NCI-H1694 treated with DMSO at 0.1 percent for 48 hours (cell line): ENCODE measurements around the gene LARP4.
"Not testable (repeated sequence)": the region's sequence is repeated elsewhere in the genome, so short reads cannot be mapped to it uniquely, and the experiment has no call there.

ENCODE experiments used
- DNase-seq: peaks from one replicate; lab custom pipeline; 2025; lab: John Stamatoyannopoulos, UW

Gene LARP4

DNA sequence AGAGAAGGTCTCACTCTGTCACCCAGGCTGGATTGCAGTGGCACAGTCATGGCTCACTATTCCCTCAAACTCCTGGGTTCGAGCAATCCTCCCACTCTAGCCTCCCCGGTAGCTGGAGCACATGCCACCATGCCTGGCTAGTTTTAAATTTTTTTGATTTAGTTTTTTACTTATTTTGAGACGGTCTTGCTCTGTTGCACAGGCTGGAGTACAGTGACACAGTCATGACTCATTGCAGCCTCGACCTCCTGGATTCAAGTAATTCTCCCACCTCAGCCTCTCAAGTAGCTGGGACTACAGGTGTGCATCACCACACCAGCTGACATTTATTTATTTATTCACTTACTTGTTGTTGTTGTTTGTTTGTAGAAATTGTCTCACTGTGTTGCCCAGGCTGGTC is 81.9 kb downstream of the LARP4 start:
- DNase-seq, result no peak

DNA sequence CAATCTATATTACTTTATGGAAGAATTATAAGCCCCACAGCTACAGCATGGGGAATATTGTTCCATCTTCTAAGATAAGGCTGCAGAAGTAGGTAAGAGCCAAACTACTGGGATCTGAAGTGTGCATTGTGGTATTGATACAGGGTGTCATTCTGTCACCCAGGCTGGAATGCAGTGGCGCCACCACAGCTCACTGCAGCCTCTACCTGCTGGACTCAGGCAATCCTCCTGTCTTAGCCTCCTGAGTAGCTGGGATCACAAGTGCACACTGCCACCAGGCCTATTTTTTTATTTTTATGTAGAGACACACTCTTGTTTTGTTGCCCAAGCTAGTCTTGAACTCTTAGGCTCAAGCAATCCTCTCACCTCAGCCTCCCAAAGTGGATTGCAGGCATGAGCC is 82.8 kb downstream of the LARP4 start:
- DNase-seq, result no peak

DNA sequence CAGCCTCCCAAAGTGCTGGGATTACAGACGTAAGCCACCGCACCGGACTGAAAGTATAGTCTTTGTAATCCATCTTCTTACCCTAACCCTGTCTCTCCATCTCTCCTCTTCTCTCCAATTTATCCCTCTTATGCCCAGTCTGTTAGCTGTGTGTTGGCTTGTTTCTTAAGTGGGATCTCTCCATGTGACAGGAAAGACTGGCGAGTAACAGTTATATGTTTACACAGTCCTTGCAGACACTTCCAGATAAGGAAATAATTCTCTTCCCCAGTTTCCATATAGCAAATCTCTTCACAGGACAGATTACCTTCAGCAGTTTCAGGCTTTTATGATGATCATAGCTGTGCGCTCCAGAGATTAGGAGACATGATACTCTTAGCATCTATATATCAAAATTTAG is 88.1 kb downstream of the LARP4 start:
- no peak for DNase-seq

DNA sequence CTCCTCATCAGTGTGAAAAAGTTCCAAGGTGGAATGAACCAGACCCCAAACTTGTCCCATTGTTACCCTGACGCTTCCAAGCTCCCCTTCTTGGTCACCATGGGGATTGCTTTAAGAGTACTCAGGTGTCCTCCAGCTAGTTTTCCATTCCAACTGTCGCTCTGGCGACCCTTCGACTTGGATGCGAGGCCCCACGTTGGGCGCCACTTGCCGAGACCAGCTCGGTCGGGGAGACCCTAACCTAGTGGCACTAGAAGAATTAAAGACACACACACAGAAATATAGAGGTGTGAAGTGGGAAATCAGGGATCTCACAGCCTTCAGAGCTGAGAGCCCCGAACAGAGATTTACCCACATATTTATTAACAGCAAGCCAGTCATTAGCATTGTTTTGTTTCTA is 97.4 kb downstream of the LARP4 start:
- DNase-seq, result not testable (repeated sequence)

DNA sequence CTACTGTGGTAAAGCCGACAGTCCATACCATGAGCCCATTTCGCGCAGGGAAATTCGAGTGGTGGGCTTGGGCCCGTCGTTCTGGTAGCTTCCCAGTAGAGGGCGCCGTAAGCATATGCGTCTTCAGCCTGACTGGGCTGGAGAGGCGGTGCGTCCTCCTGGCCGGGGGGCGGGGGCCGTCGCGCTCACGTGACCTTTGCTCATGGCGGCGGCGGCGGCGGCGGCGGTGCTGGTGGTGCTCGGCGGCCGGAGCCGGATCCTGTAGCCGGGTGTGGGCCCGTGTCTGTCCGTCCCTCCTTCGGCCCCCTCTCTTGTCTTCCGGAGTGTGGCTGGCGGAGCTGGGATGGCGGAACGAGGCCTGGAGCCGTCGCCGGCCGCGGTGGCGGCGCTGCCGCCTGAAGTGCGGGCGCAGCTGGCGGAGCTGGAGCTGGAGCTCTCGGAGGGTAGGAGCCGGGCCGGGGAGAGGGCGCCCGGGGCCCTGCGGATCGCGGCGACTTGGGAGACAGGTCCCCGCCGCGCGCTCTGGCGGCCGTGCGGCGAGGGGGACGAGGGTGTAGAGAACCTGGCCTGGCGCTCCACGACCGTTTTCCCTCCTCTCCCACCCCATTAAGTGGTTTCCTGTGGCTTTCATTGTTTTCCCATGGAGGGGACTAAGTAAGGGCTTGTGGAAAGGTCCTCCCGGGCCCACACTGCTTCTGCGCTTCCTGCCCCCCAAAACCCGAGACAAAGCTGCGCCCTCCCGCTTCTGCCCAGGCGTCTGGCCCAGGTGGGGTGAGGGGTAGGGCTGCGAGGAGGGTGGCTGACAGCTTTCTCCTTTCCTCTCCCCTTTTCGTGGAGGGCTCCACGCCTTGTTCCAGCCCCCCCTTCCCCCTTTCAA is 104.4 kb downstream of the LARP4 start, which contains the start of gene DIP2B:
DIP2B (plus strand) TSS at position 188 of the 877 bp plus-strand sequence; CDS start at position 344, 156 bp downstream.
- peak; percentile 75 for DNase-seq

DNA sequence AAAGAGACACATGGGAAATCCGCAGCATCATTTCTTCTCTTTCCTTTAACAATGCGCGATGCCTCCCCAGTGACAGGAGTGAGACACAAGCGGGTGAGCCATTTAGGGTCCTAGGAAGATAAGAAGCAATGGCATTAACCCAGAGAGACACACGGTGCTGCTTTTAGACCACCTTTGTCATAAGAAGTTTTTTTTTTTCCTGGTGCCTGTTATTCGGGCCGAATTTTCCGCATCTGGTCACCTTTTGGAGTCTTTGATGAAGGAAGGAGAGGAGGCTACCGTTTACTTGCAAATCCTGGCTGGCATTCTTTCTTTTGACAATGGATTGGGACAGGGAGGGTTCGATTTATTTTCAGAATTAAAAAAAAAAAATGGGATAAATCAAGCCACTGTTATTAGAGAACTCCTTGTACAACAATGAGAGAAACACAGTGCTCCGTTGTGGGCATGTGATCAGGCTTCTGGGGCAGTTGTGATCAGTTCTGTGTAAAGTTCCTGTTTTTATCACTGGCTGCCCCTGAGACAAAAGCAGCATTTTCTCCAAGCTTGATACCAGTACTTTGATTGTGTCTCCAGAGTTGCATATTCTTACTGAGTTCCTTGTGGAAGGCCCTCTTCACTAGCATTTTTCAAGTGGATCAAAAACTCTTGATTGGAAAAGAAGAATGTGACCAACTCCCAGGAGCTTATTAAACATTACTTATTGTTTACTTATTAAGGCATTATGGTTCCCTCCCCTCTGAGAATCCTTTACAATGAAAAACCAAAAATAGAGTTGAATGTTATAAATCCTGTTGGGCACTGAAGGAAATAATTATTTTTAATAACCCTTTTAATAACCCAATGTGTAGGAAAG is 105.2 kb downstream of the LARP4 start:
- no peak for DNase-seq

DNA sequence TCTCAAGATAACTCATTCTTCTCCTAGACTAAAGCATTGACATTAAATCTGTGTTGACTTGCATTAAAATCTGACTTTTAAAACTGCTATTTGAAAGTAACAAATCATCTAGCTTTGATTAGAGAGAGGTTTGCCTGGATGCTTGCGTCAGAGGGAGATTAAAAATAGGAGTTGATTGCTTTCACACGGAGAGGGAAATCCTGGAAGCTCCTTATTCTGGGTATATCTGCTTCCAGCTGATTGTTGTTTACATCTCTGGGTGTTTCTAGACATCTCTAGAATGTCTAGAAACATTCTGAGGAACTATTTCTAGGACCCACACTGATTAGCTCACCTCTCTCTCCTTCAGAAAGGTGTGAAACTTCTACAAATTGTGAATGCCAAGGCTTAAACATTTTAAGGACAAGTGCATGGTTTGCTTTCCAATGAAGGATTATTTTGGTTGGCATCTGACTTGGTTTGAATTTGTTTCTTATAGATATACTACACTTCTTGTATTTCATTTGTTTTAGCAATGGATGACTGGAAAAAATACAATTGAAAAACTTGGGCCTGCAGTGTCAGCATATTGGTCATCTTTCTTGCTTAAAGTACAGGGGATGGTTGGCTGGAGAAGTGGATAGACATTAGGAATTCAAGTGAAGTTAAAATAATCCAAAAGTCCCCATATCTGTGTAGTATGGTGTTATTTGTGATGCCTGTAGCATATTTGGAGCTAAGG is 106.2 kb downstream of the LARP4 start:
- DNase-seq, result no peak

DNA sequence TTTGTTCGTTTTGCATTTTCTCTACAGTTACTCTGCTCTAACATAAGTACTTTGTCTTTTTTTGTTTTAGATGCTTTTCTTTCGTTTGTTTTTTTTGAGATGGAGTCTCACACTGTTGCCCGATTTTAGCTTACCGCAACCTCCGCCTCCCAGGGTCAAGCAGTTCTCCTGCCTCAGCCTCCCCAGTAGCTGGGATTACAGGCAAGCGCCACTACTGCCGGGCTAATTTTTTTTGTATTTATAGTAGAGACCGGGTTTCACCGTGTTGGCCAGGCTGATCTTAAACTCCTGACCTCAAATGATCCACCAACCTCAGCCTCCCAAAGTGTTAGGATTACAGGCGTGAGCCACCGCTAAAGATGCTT is 106.8 kb downstream of the LARP4 start:
- DNase-seq, result no peak

DNA sequence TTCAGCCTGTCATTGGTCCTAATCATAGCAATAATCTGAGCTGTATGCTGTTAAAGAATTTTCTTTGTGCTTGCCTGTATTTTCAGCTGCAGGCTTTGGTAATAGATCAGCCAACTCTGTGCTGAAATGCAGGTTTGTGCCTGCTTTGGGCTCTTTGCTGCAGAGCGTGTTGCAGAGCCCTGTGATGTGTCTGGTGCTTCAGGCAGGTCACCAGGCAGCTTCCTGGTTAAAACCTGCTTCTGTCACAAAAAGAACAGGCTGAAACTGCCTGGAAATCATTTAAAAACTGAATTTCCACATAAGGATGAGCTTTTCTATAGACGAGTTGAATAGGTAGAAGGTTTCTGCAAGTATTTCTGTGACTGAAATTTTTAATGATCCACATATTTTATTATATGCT is 107.2 kb downstream of the LARP4 start:
- DNase-seq, result no peak

DNA sequence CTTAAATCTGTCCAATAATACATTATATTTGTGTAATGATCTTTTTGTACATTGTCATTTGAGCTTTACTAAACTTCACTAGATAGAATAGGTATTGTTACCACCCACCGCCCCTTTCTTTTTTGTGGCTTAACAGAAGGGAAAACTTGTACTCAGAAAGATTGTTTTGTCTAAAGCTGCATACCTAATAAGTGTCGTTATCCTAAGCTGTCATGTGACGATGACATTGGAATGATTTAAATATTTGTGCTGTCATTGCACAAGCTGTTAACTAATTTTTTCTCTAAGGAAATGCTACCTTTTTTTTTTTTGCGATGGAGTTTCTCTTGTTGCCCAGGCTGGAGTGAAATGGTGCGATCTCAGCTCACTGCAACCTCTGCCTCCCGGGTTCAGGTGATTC is 107.7 kb downstream of the LARP4 start:
- no peak for DNase-seq

DNA sequence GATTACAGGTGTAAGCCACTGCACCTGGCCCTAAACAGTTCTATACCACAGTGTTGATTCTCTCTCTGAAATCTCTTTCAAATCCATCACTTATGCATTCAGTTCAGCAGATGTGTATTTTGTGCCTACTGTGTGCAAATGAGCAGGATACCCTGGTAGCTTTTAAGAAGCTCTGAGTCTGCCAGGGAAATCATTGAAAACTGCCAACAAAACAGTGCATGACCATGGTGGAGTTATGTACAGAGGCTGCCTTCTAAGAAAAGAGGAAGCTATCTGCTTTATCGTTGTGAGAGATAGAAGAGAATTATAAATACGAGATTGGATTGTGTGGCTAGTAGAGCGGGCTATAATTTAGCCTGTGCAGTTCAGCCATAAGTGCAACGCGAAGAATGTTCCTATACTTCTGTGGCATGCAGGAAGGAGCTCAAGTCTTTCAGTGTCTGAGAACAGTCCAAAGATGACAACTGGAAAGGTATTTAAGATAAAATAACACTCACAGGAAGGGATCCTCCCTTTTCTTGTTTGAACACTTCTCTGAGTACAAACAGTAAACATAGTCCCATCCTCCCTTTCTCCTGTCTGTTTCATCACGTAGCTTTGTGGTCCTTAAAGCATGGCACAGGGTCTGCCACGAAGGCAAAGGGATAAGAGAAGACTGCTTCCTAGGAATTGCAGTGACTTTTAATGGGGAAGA is 108.4 kb downstream of the LARP4 start:
- DNase-seq, result no peak

DNA sequence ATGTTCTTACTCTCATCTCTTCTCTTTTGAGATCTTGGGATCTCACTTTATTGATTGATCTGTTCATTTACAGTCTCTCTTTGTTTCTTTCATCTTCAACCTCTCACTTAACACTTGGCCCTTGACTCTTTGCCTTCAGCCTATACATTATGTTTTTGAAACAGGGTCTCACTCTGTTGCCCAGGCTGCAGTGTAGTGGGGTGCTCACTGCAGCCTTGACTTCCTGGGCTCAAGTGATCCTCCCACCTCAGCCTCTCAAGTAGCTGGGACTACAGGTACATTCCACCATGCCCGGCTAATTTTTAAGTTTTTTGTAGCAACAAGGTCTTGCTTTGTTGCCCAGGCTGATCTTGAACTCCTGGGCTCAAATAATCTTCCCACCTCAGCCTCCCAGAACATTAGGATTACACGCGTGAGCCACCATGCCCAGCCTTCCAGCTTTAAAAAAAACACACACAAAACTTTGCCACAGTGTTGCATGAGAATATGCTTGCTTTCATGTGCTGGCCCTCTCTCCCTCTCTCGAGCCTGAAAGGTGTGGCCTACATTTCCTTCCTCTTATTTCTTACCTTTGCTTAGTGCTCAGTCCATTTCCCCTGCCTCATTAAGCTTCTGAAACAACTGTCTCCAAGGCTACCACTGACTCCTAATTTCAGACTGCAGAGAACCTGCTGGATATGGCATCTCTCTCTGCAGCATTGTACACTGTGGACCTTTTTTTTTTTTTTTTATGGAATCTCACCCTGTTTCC is 114.0 kb downstream of the LARP4 start:
- DNase-seq, result no peak

DNA sequence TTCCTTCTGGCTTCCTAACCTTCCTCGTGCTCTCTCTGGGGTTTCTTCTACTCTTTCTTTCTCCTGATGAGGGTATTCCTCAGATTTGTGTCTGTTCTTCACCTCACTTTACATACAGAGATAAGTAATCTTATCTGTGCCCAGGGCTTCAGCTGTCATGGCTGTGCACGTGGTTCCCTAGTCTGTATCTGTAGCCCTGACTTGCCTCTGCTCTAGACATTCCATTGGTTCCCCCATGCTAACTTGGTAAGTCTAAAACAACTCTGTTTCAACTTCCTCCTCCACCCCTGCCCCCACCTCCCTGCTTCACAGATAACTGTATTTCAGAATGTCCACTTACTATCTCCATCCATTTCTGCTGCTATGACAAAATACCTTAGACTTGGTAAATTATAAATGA is 114.9 kb downstream of the LARP4 start:
- DNase-seq, result no peak

DNA sequence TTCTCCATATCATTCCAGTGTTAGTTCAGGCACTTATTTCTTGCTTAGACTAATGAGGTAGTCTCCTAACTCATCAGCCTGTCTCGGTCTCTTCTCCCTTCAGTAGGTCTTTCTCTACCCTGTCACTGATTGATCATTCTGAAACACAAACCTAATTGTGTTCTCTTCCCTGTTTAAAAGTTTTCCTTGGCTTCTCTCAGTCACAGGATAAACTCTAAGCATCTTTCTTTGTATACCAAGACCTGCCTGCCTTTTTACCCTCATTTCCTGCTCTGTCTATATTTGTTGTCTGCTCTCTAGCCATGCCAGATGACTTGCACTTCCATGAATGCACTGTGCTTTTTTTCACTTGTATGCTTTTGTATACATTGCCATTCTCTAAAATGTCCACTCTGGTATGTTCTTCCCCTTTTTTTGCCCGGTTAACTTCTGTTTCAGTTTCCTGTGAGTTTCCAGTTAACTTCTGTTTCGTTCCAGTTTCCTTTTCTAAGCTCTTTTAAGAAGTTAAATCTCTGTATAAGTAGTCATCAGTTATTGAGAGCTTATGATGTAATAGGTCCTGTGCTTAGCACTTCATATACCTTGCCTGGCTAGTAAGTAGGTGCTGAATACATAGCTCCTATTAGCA is 116.8 kb downstream of the LARP4 start:
- DNase-seq, result no peak

DNA sequence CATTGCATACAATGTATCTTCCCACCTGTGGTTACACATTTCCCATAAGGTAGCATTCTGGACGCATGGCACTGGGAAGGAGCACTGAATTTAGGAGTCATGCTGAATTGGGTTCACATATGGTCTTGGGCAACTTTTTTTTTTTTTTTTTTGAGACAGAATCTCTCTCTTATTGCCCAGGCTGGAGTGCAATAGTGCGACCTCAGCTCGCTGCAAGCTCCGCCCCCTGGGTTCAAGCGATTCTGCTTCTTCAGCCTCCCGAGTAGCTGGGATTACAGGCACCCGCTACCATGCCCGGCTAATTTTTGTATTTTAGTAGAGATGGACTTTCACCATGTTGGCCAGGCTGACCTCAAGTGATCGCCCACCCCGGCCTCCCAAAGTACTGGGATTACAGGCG is 117.4 kb downstream of the LARP4 start:
- no peak for DNase-seq

DNA sequence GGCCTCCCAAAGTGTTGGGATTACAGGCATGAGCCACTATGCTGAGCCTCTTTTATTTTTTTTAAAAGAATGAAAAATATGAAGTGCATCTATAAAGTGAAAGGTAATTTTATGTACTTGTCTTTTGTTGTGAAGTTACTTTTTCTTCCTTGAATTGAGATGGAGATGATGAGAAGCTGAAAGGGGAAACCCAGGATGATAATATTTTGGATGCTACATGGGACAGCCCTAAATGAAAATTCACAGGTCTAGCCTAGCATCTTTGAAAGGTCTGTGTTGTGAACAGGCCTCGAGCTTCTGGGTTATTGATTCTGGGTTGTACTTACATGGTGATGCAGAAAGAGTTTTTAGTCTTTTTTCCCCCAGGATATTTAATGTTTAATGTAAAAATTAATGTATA is 118.7 kb downstream of the LARP4 start:
- no peak for DNase-seq

DNA sequence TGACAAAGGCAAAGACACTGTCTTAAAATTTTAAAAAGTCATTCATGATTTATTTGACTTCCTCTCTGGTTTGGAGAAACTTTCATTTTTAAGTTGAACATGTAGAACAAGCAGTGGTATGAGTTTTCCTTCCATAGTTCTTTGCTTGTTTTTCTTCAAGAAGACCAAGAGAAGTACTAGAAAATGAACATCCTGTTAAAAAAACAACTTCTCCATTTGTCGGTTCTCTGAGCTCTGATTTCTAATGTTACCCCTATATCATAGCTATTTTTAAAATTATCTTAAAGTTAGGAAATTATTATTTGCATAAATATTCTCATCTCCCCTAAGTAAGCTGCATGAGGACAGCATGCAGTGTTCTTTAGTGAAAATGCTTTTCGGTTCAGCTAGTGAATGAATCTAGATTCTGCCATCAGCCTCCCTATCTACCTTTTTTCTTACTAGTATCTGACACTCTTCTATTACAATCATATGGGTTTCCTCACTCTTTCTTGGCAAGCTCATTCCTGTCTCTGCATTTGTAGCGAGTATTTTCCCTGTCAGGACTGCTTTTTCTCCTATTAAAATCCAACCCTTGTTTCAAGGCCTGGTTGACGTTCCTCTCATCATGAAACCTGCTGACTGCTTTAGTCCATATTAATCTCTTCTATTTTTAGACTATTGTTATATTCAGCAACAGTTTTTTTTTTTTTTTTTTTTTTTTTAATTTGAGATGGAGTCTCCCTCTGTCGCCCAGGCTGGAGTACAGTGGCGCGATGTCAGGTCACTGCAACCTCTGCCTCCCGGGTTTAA is 119.9 kb downstream of the LARP4 start:
- DNase-seq, result no peak

DNA sequence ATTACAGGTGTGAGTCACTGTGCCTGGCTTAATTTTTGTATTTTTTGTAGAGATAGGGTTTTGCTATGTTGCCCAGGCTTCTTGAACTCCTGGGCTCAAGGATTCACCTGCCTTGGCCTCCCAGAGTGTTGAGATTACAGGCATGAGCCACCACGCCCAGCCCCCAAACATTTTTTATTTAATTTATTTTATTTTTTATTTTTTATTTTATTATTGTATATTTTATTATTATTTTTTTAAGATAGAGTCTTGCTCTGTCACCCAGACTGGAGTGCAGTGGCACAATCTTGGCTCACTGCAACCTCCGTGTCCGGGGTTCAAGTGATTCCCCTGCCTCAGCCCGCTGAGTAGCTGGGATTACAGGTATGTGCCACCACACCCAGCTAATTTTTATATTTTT is 121.1 kb downstream of the LARP4 start:
- not testable (repeated sequence) for DNase-seq

DNA sequence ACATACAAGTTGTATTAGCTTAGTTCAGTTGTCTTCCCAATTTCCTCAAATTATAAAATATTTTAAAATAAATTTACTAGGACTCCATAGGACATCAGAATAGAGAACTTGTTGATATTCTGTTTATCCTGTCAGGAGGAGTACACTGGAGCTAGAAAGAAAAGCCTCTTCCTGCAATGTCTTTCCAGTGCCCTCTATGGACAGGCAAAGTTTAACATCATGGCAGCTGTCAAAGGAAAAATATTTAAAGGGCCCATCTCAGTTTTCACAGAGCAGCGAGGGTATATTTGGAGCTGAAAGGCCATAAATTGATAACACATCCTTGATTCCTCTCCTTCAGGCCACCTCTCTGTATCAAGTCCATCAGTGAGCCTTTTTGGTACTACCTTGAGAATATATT is 123.1 kb downstream of the LARP4 start:
- DNase-seq, result no peak

DNA sequence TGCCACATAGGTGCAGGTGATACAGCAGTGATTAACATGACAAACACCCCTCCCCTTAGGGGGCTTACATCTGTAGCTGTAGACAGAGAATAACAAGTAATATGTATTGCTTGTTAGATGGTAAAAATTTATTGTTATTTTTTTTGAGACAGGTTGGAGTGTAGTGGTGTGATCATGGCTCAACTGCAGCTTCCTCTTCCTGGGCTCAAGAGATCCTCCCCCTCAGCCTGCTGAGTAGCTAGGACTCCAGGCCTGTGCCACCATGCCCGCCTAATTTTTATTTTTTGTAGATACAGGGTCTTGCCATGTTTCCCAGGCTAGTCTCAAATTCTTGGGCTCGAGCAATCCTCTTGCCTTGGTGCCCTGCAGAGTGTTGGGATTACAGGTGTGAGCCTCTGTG is 123.9 kb downstream of the LARP4 start:
- no peak for DNase-seq
